HL-60 (cell line): ENCODE measurements around the gene WDR38.

Experiments used
- DNase-seq, 2 experiments: peaks; one replicate each; pipeline ENCODE4 v3.0.0-alpha.2; 2010 to 2020; ENCODE audit warnings: low read depth in 1 of 2, low spot score in 1 of 2
- H3K27ac ChIP-seq: fragments of 250-450 bp; sonication (Bioruptor Pico); replicated peaks from 2 replicates; pipeline ENCODE4 v1.5.1; 2020; ENCODE audit warnings: mild to moderate bottlenecking, moderate library complexity
- H3K27me3 ChIP-seq: fragments of 250-450 bp; sonication (Bioruptor Pico); 2 replicates; pipeline ENCODE4 v1.5.1; 2021; ENCODE audit warnings: mild to moderate bottlenecking, moderate library complexity; ENCODE audit not compliant: insufficient read depth, poor library complexity, severe bottlenecking
- H3K4me3 ChIP-seq: replicated peaks from 2 replicates; pipeline ENCODE4 v1.5.1; 2011; ENCODE audit warnings: mild to moderate bottlenecking, control low read depth, low read length; ENCODE audit not compliant: insufficient read depth
- GABPA ChIP-seq: IDR thresholded peaks from 2 replicates; pipeline ENCODE4 v1.6.1; 2012; ENCODE audit warnings: low read depth
- POLR2AphosphoS5 ChIP-seq: IDR thresholded peaks from 2 replicates; pipeline ENCODE4 v1.6.1; 2012; ENCODE audit warnings: low read depth
- SPI1 ChIP-seq: IDR thresholded peaks from 2 replicates; pipeline ENCODE4 v1.6.1; 2012; ENCODE audit warnings: low read depth, mild to moderate bottlenecking, borderline replicate concordance
- TF ChIP-seq, protein P1 (sequence below): IDR thresholded peaks from one replicate; pipeline ENCODE4 v1.5.1; 2011; ENCODE audit warnings: low read length, control low read depth, inconsistent platforms; ENCODE audit not compliant: insufficient read depth
- TF ChIP-seq, protein P2 (sequence below): IDR thresholded peaks from 2 replicates; pipeline ENCODE4 v1.6.1; 2012; ENCODE audit warnings: low read depth; ENCODE audit not compliant: insufficient replicate concordance

The WDR38 gene

DNA sequence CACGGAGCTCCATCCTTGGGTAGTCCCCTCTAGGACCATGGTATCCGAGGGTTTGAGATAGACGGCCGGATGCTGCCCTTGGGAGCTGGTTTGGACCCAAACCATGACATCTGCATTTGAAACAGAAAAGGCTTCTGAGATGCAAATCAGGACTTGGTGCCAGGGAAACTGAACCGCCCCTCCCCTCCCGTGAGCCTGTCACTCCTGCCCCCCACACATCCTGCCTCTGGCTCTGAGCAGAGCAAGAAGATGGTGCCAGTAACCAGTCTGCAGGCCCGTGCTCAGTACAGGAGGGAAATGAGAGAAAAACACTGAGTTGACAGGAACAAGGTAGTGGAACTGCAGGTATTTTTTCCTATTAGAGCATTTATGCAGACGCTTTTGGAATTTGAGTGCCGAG is 27.2 kb downstream of the WDR38 start:
- Histone ChIP-seq H3K4me3 (no peak overlapping the region), H3K27ac (no peak overlapping the region), H3K27me3 (no peaks in the 10 kb centered on the region)
- TF ChIP-seq, protein P1, sequence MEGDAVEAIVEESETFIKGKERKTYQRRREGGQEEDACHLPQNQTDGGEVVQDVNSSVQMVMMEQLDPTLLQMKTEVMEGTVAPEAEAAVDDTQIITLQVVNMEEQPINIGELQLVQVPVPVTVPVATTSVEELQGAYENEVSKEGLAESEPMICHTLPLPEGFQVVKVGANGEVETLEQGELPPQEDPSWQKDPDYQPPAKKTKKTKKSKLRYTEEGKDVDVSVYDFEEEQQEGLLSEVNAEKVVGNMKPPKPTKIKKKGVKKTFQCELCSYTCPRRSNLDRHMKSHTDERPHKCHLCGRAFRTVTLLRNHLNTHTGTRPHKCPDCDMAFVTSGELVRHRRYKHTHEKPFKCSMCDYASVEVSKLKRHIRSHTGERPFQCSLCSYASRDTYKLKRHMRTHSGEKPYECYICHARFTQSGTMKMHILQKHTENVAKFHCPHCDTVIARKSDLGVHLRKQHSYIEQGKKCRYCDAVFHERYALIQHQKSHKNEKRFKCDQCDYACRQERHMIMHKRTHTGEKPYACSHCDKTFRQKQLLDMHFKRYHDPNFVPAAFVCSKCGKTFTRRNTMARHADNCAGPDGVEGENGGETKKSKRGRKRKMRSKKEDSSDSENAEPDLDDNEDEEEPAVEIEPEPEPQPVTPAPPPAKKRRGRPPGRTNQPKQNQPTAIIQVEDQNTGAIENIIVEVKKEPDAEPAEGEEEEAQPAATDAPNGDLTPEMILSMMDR = no peak
- TF ChIP-seq, protein P2, sequence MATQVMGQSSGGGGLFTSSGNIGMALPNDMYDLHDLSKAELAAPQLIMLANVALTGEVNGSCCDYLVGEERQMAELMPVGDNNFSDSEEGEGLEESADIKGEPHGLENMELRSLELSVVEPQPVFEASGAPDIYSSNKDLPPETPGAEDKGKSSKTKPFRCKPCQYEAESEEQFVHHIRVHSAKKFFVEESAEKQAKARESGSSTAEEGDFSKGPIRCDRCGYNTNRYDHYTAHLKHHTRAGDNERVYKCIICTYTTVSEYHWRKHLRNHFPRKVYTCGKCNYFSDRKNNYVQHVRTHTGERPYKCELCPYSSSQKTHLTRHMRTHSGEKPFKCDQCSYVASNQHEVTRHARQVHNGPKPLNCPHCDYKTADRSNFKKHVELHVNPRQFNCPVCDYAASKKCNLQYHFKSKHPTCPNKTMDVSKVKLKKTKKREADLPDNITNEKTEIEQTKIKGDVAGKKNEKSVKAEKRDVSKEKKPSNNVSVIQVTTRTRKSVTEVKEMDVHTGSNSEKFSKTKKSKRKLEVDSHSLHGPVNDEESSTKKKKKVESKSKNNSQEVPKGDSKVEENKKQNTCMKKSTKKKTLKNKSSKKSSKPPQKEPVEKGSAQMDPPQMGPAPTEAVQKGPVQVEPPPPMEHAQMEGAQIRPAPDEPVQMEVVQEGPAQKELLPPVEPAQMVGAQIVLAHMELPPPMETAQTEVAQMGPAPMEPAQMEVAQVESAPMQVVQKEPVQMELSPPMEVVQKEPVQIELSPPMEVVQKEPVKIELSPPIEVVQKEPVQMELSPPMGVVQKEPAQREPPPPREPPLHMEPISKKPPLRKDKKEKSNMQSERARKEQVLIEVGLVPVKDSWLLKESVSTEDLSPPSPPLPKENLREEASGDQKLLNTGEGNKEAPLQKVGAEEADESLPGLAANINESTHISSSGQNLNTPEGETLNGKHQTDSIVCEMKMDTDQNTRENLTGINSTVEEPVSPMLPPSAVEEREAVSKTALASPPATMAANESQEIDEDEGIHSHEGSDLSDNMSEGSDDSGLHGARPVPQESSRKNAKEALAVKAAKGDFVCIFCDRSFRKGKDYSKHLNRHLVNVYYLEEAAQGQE = no peak
- no peak for TF ChIP-seq SPI1
- TF ChIP-seq GABPA = no peak
- TF ChIP-seq POLR2AphosphoS5 = no peak
- DNase-seq = no peak

DNA sequence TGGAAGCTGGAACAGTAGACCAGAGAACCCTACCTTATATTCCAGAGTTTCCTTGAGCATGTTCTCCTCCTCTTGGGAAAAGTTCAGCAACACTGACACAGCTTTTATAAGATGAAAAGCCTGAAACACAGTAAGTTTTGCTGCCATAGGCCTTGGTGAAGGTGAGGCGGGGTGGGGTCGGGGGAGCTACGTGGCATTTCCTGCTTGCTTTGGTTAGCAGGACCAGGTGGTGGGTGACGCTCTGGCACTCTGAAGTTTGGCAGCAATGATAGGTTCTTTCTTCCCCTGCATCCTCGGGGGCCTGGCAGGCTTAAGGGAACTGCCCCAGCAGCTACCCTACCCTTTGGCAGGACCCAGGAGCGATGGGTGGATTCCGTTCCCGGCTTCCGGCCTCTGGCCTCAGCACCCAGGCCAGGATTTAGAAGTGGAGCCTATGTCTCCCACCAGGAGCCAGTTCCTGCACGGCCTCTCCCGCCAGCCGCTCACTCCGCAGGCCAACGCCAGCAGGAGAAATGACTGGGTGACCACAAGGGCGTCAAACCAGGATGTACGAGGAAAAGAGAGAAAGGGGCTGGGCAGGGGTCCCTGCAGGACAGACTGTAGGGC is 28.0 kb downstream of the WDR38 start:
- DNase-seq = no peak
- TF ChIP-seq POLR2AphosphoS5 = no peak
- TF ChIP-seq, protein P2 = no peak
- TF ChIP-seq, protein P1 = no peak
- no peak for TF ChIP-seq SPI1
- no peak for TF ChIP-seq GABPA
- Histone ChIP-seq H3K27ac (no peak overlapping the region), H3K4me3 (no peak overlapping the region), H3K27me3 (no peaks in the 10 kb centered on the region)

DNA sequence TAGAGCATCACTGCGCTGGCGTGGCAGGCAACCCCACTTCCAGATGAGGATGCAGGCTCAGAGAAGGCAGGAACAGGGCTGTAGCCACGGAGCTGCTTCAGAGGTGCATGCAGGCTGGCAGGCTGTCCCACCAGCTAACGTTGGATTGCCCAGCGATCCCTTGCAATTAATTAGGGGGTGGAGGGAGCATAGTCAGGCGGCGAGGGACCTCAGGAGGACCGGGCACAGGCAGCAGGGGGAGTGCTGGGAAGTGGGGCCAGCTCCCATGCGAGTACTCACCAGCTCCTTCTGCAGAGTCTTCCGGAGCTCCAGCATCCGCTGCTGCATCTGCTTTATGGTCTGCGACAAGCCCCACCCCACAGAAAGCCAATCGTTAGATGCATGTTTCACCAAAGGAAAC is 29.0 kb downstream of the WDR38 start:
- DNase-seq = no peak
- Histone ChIP-seq H3K27me3 (no peaks in the 10 kb centered on the region), H3K4me3 (no peak overlapping the region), H3K27ac (no peak overlapping the region)
- TF ChIP-seq, protein P1 = no peak
- TF ChIP-seq POLR2AphosphoS5 = no peak
- TF ChIP-seq, protein P2 = no peak
- no peak for TF ChIP-seq GABPA
- no peak for TF ChIP-seq SPI1
